RWPE1 (cell line): Measurements from ENCODE around the gene MYBPC1.

Source experiments
- CTCF ChIA-PET: fragments of 350-600 bp; sonication (Branson Sonifier 250); formaldehyde crosslinking; extraction: SDS; loops from one replicate; lab custom pipeline; 2021; lab: Yijun Ruan, JAX
- POLR2A ChIA-PET: fragments of 400-600 bp; formaldehyde crosslinking; extraction: SDS; loops from one replicate; lab custom pipeline; 2020; ENCODE audit warnings: antibody characterized with exemption; ENCODE audit not compliant: low non-redundant PET; lab: Yijun Ruan, JAX
- DNase-seq: peaks from one replicate; pipeline ENCODE4 v3.0.0; 2012; ENCODE audit warnings: low spot score
- H3K27ac ChIP-seq: fragments of 450-650 bp; 2 replicates; pipeline ENCODE4 v1.5.1; 2017
- CTCF ChIP-seq: fragments of 450-650 bp; conservative IDR thresholded peaks from 2 replicates; pipeline ENCODE4 v1.5.1; 2017; ENCODE audit warnings: low read depth, mild to moderate bottlenecking

MYBPC1 gene

GRCh38 chr12:101566318-101566717 lies 28.5 kb upstream of the MYBPC1 start:
- TF ChIP-seq CTCF = no peak
- ChIA-PET POLR2A (no interaction called here), CTCF (interaction anchor here (0.6 kb wide), 1 partner anchor 42 kb away, joined by 3 read pairs; no protein-coding TSS in a partner anchor)
- DNase-seq = no peak
- no peak overlapping the region for H3K27ac ChIP-seq

GRCh38 chr12:101567918-101568317 lies 26.9 kb upstream of the MYBPC1 start:
- CTCF ChIA-PET = no interaction called here
- POLR2A ChIA-PET = no interaction called here
- no peak overlapping the region for H3K27ac ChIP-seq
- TF ChIP-seq CTCF = no peak
- DNase-seq = no peak

- POLR2A ChIA-PET = no interaction called here
- H3K27ac ChIP-seq = no peak overlapping the region
- CTCF ChIA-PET = interaction anchor here (0.7 kb wide), 1 partner anchor 279 kb away, joined by 3 read pairs; no protein-coding TSS in a partner anchor
- peak; percentile 15 for DNase-seq
- 0 out of 2 replicates have a peak, but pooled peaks have one; percentile 14 for TF ChIP-seq CTCF
These were observed 24.7 kb upstream of the MYBPC1 start for GRCh38 chr12:101570047-101570446.

GRCh38 chr12:101571105-101571504 lies 23.7 kb upstream of the MYBPC1 start:
- POLR2A ChIA-PET = interaction anchor here (0.6 kb wide), 1 partner anchor 188 kb away, joined by 3 read pairs; no protein-coding TSS in a partner anchor
- CTCF ChIA-PET = interaction anchor here (0.7 kb wide), 1 partner anchor 43 kb away, joined by 3 read pairs; no protein-coding TSS in a partner anchor
- no peak overlapping the region for H3K27ac ChIP-seq
- no peak for TF ChIP-seq CTCF
- no peak for DNase-seq

GRCh38 chr12:101573743-101574142 lies 21.0 kb upstream of the MYBPC1 start:
- ChIA-PET CTCF (no interaction called here), POLR2A (no interaction called here)
- TF ChIP-seq CTCF = no peak
- H3K27ac ChIP-seq = no peak overlapping the region
- DNase-seq = no peak

- ChIA-PET CTCF (no interaction called here), POLR2A (no interaction called here)
- TF ChIP-seq CTCF = no peak
- no peak overlapping the region for H3K27ac ChIP-seq
- DNase-seq = no peak
These were observed 16.4 kb upstream of the MYBPC1 start for GRCh38 chr12:101578417-101578816.
